Adipose tissue (tissue), 3 donors: ENCODE data around the gene STPG3. TPM values are rescaled to one million over a fixed set of nuclear protein-coding genes. Genes with fewer than 3 reads are reported as not detected.
"Not testable (repeated sequence)": the region's sequence is repeated elsewhere in the genome, so short reads cannot be mapped to it uniquely, and the experiment has no call there.

ENCODE experiments used
- H3K27ac ChIP-seq: one replicate; pipeline ENCODE4 v1.5.1; 2013; ENCODE audit warnings: low read depth, low read length
- WGBS, 3 donors: extraction: QIAGEN DNeasy Blood & Tissue Kit; methylation state at CpG; one replicate each; pipeline ENCODE4 v1.1.7; 2013; 5-methylcytosine and 5-hydroxymethylcytosine counted together
- polyA plus RNA-seq, 3 donors: library from polyadenylated mRNA; stranded (reverse); fragments of 200-250 nt; gene quantifications; one replicate each; pipeline ENCODE4 v1.2.3, GENCODE V29; 2013
- donor health status: healthy with polysubstance abuse.
- donor health status: Bipolar disorder and iron deficiency.
- donor health status: healthy.

Gene STPG3
- polyA plus RNA-seq, 3 donors = 0.16 TPM; not detected in 2

DNA sequence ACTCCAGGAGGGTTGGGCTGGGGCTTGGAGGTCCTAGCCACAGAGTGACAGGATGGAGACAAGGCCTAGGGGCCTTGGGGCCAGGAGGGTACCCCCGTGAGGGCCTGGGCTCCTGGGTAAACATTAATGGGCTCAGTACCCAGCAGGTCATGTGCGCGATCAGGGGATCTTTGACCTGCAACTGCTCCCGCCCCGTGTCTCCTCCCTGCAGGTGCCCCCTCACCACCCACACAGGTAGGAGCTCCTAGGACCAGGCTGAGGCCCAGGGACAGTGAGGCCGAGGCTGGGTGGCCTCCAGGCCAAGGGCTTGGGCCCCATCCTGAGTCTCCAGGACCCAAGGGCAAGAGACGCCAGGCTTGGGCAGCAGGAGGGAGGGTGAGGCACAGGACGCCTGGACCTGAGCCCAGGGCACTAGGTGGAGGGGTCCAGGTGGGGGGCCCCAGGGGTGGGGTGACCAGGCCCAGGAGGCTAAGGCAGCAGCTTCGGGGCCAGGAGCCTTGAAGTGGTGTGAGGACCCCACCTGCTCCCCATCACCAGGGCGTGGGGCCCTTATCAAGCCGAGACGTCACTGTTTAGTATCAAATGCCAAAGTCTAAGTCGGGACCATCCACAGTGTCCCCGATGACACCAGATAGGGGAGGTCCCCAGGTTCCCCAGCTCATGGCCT, 20.2 kb upstream of the STPG3 start, which contains the start of gene SLC34A3:
SLC34A3 (plus strand) TSS at position 197 of the 667 bp plus-strand sequence. CDS start 802 bp downstream, outside the sequence.
- H3K27ac ChIP-seq = no peak within 1 kb of the TSS
- WGBS, 3 donors = 62 to 72% (median 72%) methylated on average over 14 of the region's 14 CpGs

- H3K27ac ChIP-seq = no peak overlapping the region
- 79 to 89% (median 81%) methylated on average over 22 to 23 of the region's 23 CpGs for WGBS, 3 donors
Observed at GRCh38 chr9:137231372-137232039, 19.6 kb upstream of the STPG3 start.

GRCh38 chr9:137232101-137232500, 19.0 kb upstream of the STPG3 start:
- WGBS, 3 donors = 57 to 78% (median 69%) methylated on average over 10 of the region's 10 CpGs

GRCh38 chr9:137232510-137232909, 18.6 kb upstream of the STPG3 start:
- WGBS, 3 donors = 66 to 87% (median 75%) methylated on average over 21 to 24 of the region's 24 CpGs
- no peak overlapping the region for H3K27ac ChIP-seq

More at GRCh38 chr9:137232101-137232500, 19.0 kb upstream of the STPG3 start:
- H3K27ac ChIP-seq = no peak overlapping the region

- 69 to 78% (median 74%) methylated on average over 26 to 40 of the region's 40 CpGs for WGBS, 3 donors
- no peak overlapping the region for H3K27ac ChIP-seq
Observed at GRCh38 chr9:137233143-137233980, 17.7 kb upstream of the STPG3 start.

- WGBS, 3 donors = 47 to 54% (median 49%) methylated on average over 32 to 40 of the region's 40 CpGs
- no peak overlapping the region for H3K27ac ChIP-seq
Observed at GRCh38 chr9:137234055-137234697, 16.9 kb upstream of the STPG3 start.

DNA sequence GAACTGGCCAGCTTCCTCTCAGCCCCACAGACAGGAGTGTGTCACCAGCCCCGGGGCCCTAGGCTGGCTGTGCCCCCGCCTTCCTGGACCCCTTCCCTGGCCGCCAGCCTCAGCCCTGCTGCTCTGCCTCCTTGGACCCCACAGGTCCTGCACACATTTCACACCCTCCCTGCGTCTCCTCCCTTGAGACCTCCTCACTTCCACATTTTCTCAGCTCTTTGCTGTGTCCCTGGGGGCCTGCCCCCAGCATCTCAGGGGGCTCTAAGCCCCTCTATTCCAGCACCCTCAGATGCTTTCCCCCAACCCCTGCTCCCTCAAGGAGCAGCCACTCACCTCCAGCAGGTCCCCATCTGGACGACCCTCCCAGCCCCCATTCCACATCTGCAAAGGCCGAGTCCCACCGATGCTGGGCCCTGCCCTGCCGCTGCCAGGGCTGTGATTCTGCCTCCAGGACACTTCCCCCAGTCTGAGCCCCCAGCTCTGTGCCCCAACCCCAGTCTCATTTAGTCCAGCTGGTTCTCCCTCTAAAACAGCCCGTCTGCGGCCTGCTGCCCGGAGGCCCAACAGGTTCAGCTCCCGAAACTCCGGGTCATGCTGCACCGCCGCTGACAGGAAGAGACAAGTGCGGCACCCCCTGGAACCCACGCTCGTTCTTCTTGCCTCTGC, 16.2 kb upstream of the STPG3 start:
- no peak overlapping the region for H3K27ac ChIP-seq
- WGBS, 3 donors = 65 to 82% (median 72%) methylated on average over 17 to 18 of the region's 18 CpGs

DNA sequence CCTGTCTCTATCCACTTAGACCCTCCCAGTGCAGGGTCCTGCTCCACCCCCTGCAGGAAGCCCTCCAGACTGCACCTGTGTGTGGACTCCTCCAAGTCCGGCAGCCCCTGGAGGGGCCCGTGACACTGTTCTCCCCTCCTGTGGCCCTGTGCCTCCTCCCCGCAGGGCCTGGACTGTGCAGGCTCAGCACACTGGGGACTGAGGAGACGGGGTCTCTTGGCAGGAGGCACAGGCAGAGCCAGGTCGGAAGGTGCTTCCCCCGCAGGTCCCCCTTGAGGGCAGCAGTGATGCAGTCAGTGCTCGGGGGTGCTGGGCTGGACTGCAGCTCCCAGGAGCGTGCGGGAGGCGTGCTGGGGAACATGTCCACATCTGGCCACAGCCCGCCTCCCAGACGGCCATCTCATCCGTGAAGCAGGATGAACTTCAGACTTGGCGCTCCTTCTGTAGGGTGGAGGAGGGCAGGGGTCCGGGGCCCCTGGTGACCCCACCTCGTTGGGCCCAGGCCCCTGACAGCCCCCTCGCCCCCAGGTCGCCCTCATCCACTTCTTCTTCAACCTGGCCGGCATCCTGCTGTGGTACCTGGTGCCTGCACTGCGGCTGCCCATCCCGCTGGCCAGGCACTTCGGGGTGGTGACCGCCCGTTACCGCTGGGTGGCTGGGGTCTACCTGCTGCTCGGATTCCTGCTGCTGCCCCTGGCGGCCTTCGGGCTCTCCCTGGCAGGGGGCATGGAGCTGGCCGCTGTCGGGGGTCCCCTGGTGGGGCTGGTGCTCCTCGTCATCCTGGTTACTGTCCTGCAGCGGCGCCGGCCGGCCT, 15.5 kb upstream of the STPG3 start:
- no peak overlapping the region for H3K27ac ChIP-seq

DNA sequence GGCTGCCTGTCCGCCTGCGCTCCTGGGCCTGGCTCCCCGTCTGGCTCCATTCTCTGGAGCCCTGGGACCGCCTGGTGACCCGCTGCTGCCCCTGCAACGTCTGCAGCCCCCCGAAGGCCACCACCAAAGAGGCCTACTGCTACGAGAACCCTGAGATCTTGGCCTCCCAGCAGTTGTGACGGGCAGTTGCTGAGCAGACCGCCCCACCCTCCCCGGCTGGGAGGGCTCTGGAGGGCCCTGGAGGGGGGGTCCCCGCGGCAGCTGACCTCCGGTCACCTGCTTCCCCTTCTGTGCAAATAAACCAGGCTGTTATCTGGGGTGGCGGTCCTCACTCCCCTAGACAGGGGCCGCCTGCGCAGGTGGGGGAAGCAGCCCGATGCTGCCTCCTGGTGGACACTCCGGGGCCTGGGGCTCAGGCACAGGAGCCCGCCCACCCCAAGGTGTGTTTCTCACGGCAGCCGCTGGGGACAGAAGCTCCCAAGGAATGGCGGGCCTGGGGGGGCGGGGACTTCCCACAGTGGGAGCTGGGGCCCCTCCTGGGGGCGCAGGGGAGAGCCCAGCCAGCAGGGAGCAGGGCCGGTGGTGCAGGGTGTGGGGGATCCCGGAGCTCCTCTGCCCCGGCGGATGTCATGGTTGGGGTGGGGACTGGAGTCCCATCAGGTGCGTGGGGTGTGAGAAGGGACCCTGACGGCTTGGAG, 14.7 kb upstream of the STPG3 start:
- WGBS, 3 donors = 8 to 10% (median 9%) methylated on average over 30 to 31 of the region's 31 CpGs
- no peak overlapping the region for H3K27ac ChIP-seq

More for the DNA sequence above, 15.5 kb upstream of the STPG3 start:
- 61 to 67% (median 66%) methylated on average over 28 to 35 of the region's 35 CpGs for WGBS, 3 donors

DNA sequence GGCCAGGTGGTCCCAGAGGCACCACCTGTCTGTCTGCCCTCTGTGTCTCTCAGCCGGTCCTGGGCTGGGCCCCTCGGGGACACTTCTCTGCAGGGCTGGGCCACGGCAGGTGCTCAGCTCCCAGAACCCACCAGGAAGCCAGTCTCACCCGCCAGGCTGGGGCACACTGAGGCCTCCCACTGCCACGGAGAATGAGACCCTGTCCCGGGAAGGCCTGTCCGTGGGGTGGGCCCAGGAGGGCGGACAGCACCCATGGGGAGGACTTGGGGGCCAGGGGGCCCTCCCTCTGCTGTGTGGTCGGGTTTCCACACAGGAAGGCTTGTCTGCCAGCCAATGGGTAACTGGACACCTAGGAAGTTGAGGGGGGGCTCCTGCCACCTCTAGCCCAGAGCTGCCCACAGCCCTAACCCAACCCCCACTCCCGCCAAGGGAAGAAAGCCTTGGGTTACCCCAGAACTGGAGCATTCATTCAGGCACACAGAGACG, 14.1 kb upstream of the STPG3 start:
- H3K27ac ChIP-seq = no peak overlapping the region
- 31 to 37% (median 37%) methylated on average over 11 of the region's 11 CpGs for WGBS, 3 donors

DNA sequence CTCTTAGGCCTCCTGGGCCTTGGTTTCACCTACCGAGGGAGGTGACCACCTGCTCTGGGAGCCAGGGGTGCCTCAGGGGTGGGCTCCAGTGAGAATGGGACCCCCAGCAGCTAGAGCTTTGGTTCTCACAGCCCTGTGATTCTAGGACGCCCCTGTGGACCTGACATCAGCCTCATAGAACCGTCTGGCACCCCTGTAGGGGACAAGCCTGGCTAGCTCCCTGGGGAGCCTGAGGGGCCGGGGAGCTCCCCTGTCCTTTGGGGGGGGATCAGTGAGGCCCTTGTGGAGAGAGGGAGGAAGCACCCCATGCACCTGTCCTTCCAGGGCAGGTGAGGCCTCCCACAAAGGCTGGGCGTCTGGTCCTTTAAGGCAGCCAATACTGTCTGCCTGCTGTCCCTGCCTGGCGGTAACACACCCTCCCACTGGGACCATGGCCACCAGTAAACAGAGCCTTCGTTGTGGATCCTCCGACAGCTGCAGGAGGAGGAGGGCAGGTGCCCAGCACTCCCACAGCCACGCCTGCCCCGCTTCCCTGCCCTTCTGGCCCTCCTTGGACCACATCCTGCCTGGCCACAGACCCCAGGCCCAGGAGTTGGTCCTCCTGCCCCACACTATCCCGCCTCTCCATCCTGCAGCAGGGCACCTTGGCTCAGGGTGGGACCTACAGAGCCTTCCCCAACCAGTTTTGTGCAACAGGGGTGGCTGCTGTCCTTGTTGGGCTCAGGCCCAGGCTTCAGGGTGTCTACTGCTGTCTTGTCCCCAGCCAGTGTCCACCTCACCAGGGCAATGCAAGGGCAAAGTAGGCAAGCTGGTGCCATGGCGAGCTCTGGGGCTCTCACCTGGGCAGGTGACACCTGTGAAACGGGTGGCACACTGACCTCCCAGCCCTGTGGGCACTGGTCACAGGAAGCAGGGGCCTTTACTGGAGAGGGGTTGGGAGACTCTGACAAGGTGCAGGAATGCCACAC, 13.0 kb upstream of the STPG3 start:
- WGBS, 3 donors = 60 to 81% (median 80%) methylated on average over 13 of the region's 13 CpGs
- no peak overlapping the region for H3K27ac ChIP-seq

- 42 to 52% (median 48%) methylated on average over 23 to 27 of the region's 27 CpGs for WGBS, 3 donors
- not testable (repeated sequence) for H3K27ac ChIP-seq
Observed at GRCh38 chr9:137239541-137240200, 11.4 kb upstream of the STPG3 start.

GRCh38 chr9:137240318-137240840, 10.7 kb upstream of the STPG3 start:
- 0 to 1% (median 0%) methylated on average over 53 to 58 of the region's 58 CpGs for WGBS, 3 donors
- peak overlapping the region; percentile 5 for H3K27ac ChIP-seq

DNA sequence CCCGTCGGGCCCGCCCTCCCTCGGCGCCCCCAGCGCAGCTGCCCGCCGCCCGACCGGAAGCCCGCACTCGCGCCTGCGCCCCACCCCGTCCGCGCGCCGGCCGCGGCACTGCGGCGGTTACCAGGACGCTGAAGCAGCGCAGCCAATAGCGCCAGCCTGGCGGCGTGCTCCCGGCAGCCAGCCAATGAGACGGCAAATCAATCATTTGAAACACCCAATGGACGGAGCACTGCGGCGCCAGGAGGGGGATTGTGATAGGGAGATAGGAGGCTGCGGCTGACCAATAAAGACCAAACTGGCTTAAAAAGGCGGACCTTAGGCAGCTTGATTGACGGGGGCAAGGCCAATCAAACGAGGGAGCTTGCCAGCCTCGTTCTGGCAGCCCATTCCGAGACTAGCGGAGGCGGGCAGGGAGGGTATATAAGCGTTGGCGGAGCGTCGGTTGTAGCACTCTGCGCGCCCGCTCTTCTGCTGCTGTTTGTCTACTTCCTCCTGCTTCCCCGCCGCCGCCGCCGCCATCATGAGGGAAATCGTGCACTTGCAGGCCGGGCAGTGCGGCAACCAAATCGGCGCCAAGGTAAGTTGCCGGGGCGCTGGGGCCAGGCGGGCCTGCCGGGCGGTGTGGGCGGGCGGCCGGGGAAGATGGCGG, 10.1 kb upstream of the STPG3 start, which contains the start of gene TUBB4B:
TUBB4B (plus strand) TSS at position 447 of the 649 bp plus-strand sequence; CDS start at position 521, 74 bp downstream.
- peak within 1 kb of the TSS; percentile 52 for H3K27ac ChIP-seq
- 0 to 1% (median 1%) methylated on average over 54 to 67 of the region's 67 CpGs for WGBS, 3 donors
